DOHH2 (cell line): ENCODE measurements around the gene HES1.

Source experiments
- EZH2phosphoT487 ChIP-seq: fragments of 200-600 bp; sonication (generic); IDR thresholded peaks from 2 replicates; pipeline ENCODE4 v1.6.1; 2017; ENCODE audit warnings: borderline replicate concordance, mild to moderate bottlenecking, antibody characterized with exemption, low read length, moderate library complexity, mixed read lengths
- TF ChIP-seq, protein P1 (sequence below): fragments of 200-600 bp; sonication (generic); IDR thresholded peaks from one replicate; pipeline ENCODE4 v1.5.1; 2014; ENCODE audit warnings: antibody characterized with exemption, mild to moderate bottlenecking, low read depth, low read length; ENCODE audit not compliant: poor library complexity, severe bottlenecking

DNA sequence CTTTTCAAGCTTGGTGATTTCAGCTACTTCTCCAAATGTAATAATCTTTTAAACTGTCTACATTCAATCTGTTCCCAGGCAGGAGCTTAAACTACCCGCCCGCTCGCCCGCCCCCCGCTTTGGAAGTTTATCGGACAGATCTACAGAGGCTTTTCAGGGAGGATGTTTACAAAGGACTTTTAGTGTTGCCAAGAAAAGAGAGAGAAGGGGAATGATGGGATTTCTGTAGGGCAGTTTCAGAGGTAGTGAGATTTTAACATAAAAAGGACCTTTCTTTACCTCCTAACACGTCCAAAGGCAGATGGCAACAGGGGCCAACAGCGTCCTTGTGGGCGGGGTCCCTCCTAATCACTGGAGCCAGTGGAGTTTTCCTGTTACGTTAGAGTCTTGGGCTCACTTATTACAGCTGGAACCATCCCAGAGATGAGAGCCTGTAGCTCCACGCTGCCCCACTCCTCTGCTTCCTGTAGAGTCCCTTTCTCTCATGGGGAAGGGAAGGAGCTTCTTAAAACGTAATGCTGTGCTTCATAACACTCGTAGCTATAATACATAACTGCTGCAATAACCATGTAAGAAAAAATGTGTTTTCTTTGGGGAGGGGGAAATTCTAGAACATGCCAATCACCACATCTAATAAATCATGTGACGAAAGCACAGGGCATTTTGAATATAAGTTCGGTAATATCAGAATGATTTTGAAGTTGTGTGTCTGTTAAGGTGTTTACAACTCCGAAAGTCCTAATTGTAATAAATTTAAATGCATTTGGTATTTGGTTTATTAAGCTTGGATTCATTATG lies 30.9 kb downstream of the HES1 start:
- TF ChIP-seq, protein P1, sequence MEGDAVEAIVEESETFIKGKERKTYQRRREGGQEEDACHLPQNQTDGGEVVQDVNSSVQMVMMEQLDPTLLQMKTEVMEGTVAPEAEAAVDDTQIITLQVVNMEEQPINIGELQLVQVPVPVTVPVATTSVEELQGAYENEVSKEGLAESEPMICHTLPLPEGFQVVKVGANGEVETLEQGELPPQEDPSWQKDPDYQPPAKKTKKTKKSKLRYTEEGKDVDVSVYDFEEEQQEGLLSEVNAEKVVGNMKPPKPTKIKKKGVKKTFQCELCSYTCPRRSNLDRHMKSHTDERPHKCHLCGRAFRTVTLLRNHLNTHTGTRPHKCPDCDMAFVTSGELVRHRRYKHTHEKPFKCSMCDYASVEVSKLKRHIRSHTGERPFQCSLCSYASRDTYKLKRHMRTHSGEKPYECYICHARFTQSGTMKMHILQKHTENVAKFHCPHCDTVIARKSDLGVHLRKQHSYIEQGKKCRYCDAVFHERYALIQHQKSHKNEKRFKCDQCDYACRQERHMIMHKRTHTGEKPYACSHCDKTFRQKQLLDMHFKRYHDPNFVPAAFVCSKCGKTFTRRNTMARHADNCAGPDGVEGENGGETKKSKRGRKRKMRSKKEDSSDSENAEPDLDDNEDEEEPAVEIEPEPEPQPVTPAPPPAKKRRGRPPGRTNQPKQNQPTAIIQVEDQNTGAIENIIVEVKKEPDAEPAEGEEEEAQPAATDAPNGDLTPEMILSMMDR = no peak
- no peak for TF ChIP-seq EZH2phosphoT487
